WTC11 (cell line): ENCODE results near the gene PHACTR3. TPM values are rescaled to one million over a fixed set of nuclear protein-coding genes. Genes with fewer than 3 reads are reported as not detected.

ENCODE experiments used
- ATAC-seq: fragments of 200-7000 bp; cut with Tn5 transposase; 2 replicates; pipeline ENCODE4 v1.10.0; 2021; ENCODE audit warnings: mild to moderate bottlenecking, moderate library complexity
- CTCF ChIA-PET: fragments of 300-600 bp; sonication (Branson Sonifier 250); formaldehyde crosslinking; loops from one replicate; lab custom pipeline; 2021; ENCODE audit warnings: antibody characterized with exemption; lab: Charles Lee
- POLR2A ChIA-PET: fragments of 350-600 bp; sonication (Branson Sonifier 250); formaldehyde crosslinking; loops from one replicate; lab custom pipeline; 2021; ENCODE audit warnings: antibody characterized with exemption; lab: Charles Lee
- DNase-seq: peaks from one replicate; pipeline ENCODE4 v3.0.0; 2021; ENCODE audit warnings: low spot score
- H3K27ac Mint-ChIP-seq: 2 replicates; pipeline ENCODE4 v1.8.0; 2021; ENCODE audit warnings: mixed read lengths
- H3K27me3 Mint-ChIP-seq: 2 replicates; pipeline ENCODE4 v1.8.0; 2021; ENCODE audit warnings: low read depth, mild to moderate bottlenecking, moderate library complexity, mixed read lengths
- H3K36me3 Mint-ChIP-seq: 2 replicates; pipeline ENCODE4 v1.8.0; 2021; ENCODE audit warnings: mixed read lengths
- H3K4me1 Mint-ChIP-seq: 2 replicates; pipeline ENCODE4 v1.8.0; 2022; ENCODE audit warnings: mixed read lengths
- H3K4me3 Mint-ChIP-seq: 2 replicates; pipeline ENCODE4 v1.8.0; 2021; ENCODE audit warnings: mild to moderate bottlenecking, moderate library complexity, mixed read lengths
- H3K9me3 Mint-ChIP-seq: 2 replicates; pipeline ENCODE4 v1.8.0; 2021; ENCODE audit warnings: mixed read lengths
- ELF4 ChIP-seq: sonication (generic); formaldehyde crosslinking; IDR thresholded peaks from 2 replicates; pipeline ENCODE4 v1.8.1; 2022; ENCODE audit warnings: low read depth, mild to moderate bottlenecking, moderate library complexity, missing genetic modification reagents
- NR2C2 ChIP-seq: sonication (generic); formaldehyde crosslinking; IDR thresholded peaks from 2 replicates; pipeline ENCODE4 v1.8.0; 2022; ENCODE audit warnings: mild to moderate bottlenecking, missing genetic modification reagents
- OVOL2 ChIP-seq: fragments of 250-450 bp; sonication (Bioruptor Pico); IDR thresholded peaks from 2 replicates; pipeline ENCODE4 v1.9.0; 2021; ENCODE audit warnings: mild to moderate bottlenecking, borderline replicate concordance
- SOX15 ChIP-seq: fragments of 250-450 bp; sonication (Bioruptor Pico); IDR thresholded peaks from 2 replicates; pipeline ENCODE4 v1.9.0; 2021; ENCODE audit warnings: mild to moderate bottlenecking
- ZNF121 ChIP-seq: sonication (generic); formaldehyde crosslinking; IDR thresholded peaks from 2 replicates; pipeline ENCODE4 v1.8.0; 2023; ENCODE audit warnings: missing genetic modification reagents
- ZNF232 ChIP-seq: sonication (generic); formaldehyde crosslinking; IDR thresholded peaks from 2 replicates; pipeline ENCODE4 v1.8.0; 2022; ENCODE audit warnings: mild to moderate bottlenecking, missing genetic modification reagents
- total RNA-seq: library from RNA; stranded (reverse); gene quantifications from 3 replicates; pipeline ENCODE4 v1.2.3, GENCODE V29; 2021
- TF ChIP-seq, protein P1 (sequence below): fragments of 250-450 bp; sonication (Bioruptor Pico); IDR thresholded peaks from 2 replicates; pipeline ENCODE4 v1.9.0; 2021; ENCODE audit warnings: mild to moderate bottlenecking
- TF ChIP-seq, protein P2 (sequence below): sonication (generic); formaldehyde crosslinking; IDR thresholded peaks from 2 replicates; pipeline ENCODE4 v1.8.0; 2023; ENCODE audit warnings: mild to moderate bottlenecking, missing genetic modification reagents
- TF ChIP-seq, protein P3 (sequence below): sonication (generic); formaldehyde crosslinking; IDR thresholded peaks from 2 replicates; pipeline ENCODE4 v1.8.0; 2022; ENCODE audit warnings: missing genetic modification reagents
- TF ChIP-seq, protein P4 (sequence below): sonication (generic); formaldehyde crosslinking; IDR thresholded peaks from 2 replicates; pipeline ENCODE4 v1.8.1; 2022; ENCODE audit warnings: mild to moderate bottlenecking, missing genetic modification reagents, moderate library complexity, borderline replicate concordance
- TF ChIP-seq, protein P5 (sequence below): sonication (generic); formaldehyde crosslinking; IDR thresholded peaks from 2 replicates; pipeline ENCODE4 v1.8.1; 2023; ENCODE audit warnings: mild to moderate bottlenecking, missing genetic modification reagents, moderate library complexity
- TF ChIP-seq, protein P6 (sequence below): sonication (generic); formaldehyde crosslinking; IDR thresholded peaks from 2 replicates; pipeline ENCODE4 v1.8.0; 2023; ENCODE audit warnings: missing genetic modification reagents
- TF ChIP-seq, protein P7 (sequence below): fragments of 250-450 bp; sonication (Bioruptor Pico); IDR thresholded peaks from 2 replicates; pipeline ENCODE4 v1.9.0; 2021; ENCODE audit warnings: moderate library complexity, mild to moderate bottlenecking, inconsistent platforms, borderline replicate concordance
- TF ChIP-seq, protein P8 (sequence below): fragments of 250-450 bp; sonication (Bioruptor Pico); IDR thresholded peaks from 2 replicates; pipeline ENCODE4 v1.8.0; 2021; ENCODE audit warnings: mild to moderate bottlenecking

Gene PHACTR3
- total RNA-seq, 1 experiment from 2014 or later = 0.28 TPM

DNA sequence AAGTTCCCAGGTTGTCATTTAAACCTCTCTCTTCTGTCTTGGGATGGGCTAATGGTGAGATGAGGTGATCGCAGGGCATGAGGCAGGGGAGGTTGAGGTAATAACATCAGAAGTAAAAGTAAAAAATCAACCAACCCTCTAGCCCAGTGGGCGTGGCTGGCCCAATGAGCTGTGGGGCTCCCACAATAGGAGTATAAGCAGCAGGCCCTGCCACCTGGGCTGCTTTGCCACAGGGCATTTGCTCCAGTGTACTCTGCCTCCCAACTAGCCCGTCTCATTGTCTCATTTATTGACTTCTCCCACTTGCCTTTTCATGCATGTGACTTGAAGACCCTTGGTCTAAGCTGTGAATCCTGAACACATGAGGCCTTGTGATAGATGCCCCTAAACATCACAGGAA lies 62.8 kb downstream of the PHACTR3 start:
- TF ChIP-seq, protein P1, sequence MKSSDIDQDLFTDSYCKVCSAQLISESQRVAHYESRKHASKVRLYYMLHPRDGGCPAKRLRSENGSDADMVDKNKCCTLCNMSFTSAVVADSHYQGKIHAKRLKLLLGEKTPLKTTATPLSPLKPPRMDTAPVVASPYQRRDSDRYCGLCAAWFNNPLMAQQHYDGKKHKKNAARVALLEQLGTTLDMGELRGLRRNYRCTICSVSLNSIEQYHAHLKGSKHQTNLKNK (CRISPR knock-in tag) = no peak
- TF ChIP-seq, all 79 proteins: peak for 0
- no peaks in the 10 kb centered on the region for H3K9me3 Mint-ChIP-seq
- H3K27ac Mint-ChIP-seq = no peak overlapping the region
- ChIA-PET CTCF (no interaction called here), POLR2A (no interaction called here)
- ATAC-seq (no peak), DNase-seq (no peak)
- 0 out of 2 replicates have a peak, but pooled peaks cover 2% of the 10 kb centered on the region for H3K4me1 Mint-ChIP-seq
- peaks cover 3% of the 10 kb centered on the region; the same call in 1 of the 2 replicates for H3K36me3 Mint-ChIP-seq
- peaks cover 49% of the 10 kb centered on the region for H3K27me3 Mint-ChIP-seq
- H3K4me3 Mint-ChIP-seq = no peak overlapping the region

DNA sequence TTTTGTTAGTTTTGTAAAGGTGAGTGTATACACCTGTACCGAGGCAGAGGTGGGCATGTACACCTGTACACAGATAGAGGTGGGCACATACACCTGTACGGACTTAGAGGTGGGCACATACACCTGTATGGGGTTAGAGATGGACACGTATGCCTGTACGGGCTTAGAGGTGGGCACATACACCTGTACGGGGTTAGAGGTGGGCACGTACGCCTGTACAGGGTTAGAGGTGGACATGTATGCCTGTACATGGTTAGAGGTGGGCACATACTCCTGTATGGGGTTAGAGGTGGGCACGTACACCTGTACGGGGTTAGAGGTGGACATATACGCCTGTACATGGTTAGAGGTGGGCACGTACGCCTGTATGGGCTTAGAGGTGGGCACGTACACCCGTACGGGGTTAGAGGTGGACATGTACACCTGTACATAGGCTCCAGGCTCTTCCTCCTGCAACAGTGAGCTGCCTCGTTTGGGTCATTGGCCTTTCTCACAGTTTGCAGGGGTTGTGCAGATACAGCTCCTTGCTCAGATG lies 63.7 kb downstream of the PHACTR3 start:
- no peaks in the 10 kb centered on the region for H3K9me3 Mint-ChIP-seq
- 0 out of 2 replicates have a peak, but pooled peaks cover 2% of the 10 kb centered on the region for H3K4me1 Mint-ChIP-seq
- no peak for ATAC-seq
- peaks cover 3% of the 10 kb centered on the region; the same call in 1 of the 2 replicates for H3K36me3 Mint-ChIP-seq
- no peak overlapping the region for H3K4me3 Mint-ChIP-seq
- ChIA-PET CTCF (no interaction called here), POLR2A (no interaction called here)
- H3K27ac Mint-ChIP-seq = no peak overlapping the region
- no peak for DNase-seq
- H3K27me3 Mint-ChIP-seq = peaks cover 43% of the 10 kb centered on the region
- TF ChIP-seq, protein P2, sequence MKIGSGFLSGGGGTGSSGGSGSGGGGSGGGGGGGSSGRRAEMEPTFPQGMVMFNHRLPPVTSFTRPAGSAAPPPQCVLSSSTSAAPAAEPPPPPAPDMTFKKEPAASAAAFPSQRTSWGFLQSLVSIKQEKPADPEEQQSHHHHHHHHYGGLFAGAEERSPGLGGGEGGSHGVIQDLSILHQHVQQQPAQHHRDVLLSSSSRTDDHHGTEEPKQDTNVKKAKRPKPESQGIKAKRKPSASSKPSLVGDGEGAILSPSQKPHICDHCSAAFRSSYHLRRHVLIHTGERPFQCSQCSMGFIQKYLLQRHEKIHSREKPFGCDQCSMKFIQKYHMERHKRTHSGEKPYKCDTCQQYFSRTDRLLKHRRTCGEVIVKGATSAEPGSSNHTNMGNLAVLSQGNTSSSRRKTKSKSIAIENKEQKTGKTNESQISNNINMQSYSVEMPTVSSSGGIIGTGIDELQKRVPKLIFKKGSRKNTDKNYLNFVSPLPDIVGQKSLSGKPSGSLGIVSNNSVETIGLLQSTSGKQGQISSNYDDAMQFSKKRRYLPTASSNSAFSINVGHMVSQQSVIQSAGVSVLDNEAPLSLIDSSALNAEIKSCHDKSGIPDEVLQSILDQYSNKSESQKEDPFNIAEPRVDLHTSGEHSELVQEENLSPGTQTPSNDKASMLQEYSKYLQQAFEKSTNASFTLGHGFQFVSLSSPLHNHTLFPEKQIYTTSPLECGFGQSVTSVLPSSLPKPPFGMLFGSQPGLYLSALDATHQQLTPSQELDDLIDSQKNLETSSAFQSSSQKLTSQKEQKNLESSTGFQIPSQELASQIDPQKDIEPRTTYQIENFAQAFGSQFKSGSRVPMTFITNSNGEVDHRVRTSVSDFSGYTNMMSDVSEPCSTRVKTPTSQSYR (CRISPR knock-in tag) = no peak
- TF ChIP-seq NR2C2 (no peak), ELF4 (CRISPR knock-in tag) (no peak), ZNF232 (CRISPR knock-in tag) (no peak), ZNF121 (CRISPR knock-in tag) (no peak), OVOL2 (no peak), SOX15 (CRISPR knock-in tag) (no peak)
- TF ChIP-seq, protein P3, sequence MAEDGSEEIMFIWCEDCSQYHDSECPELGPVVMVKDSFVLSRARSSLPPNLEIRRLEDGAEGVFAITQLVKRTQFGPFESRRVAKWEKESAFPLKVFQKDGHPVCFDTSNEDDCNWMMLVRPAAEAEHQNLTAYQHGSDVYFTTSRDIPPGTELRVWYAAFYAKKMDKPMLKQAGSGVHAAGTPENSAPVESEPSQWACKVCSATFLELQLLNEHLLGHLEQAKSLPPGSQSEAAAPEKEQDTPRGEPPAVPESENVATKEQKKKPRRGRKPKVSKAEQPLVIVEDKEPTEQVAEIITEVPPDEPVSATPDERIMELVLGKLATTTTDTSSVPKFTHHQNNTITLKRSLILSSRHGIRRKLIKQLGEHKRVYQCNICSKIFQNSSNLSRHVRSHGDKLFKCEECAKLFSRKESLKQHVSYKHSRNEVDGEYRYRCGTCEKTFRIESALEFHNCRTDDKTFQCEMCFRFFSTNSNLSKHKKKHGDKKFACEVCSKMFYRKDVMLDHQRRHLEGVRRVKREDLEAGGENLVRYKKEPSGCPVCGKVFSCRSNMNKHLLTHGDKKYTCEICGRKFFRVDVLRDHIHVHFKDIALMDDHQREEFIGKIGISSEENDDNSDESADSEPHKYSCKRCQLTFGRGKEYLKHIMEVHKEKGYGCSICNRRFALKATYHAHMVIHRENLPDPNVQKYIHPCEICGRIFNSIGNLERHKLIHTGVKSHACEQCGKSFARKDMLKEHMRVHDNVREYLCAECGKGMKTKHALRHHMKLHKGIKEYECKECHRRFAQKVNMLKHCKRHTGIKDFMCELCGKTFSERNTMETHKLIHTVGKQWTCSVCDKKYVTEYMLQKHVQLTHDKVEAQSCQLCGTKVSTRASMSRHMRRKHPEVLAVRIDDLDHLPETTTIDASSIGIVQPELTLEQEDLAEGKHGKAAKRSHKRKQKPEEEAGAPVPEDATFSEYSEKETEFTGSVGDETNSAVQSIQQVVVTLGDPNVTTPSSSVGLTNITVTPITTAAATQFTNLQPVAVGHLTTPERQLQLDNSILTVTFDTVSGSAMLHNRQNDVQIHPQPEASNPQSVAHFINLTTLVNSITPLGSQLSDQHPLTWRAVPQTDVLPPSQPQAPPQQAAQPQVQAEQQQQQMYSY (CRISPR knock-in tag) = no peak
- TF ChIP-seq, protein P4, sequence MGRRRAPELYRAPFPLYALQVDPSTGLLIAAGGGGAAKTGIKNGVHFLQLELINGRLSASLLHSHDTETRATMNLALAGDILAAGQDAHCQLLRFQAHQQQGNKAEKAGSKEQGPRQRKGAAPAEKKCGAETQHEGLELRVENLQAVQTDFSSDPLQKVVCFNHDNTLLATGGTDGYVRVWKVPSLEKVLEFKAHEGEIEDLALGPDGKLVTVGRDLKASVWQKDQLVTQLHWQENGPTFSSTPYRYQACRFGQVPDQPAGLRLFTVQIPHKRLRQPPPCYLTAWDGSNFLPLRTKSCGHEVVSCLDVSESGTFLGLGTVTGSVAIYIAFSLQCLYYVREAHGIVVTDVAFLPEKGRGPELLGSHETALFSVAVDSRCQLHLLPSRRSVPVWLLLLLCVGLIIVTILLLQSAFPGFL (CRISPR knock-in tag) = no peak
- TF ChIP-seq, protein P5, sequence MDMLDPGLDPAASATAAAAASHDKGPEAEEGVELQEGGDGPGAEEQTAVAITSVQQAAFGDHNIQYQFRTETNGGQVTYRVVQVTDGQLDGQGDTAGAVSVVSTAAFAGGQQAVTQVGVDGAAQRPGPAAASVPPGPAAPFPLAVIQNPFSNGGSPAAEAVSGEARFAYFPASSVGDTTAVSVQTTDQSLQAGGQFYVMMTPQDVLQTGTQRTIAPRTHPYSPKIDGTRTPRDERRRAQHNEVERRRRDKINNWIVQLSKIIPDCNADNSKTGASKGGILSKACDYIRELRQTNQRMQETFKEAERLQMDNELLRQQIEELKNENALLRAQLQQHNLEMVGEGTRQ = no peak
- TF ChIP-seq, protein P6, sequence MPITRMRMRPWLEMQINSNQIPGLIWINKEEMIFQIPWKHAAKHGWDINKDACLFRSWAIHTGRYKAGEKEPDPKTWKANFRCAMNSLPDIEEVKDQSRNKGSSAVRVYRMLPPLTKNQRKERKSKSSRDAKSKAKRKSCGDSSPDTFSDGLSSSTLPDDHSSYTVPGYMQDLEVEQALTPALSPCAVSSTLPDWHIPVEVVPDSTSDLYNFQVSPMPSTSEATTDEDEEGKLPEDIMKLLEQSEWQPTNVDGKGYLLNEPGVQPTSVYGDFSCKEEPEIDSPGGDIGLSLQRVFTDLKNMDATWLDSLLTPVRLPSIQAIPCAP (CRISPR knock-in tag) = no peak
- TF ChIP-seq, protein P7, sequence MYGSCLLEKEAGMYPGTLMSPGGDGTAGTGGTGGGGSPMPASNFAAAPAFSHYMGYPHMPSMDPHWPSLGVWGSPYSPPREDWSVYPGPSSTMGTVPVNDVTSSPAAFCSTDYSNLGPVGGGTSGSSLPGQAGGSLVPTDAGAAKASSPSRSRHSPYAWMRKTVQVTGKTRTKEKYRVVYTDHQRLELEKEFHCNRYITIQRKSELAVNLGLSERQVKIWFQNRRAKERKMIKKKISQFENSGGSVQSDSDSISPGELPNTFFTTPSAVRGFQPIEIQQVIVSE (CRISPR knock-in tag) = no peak
- TF ChIP-seq, protein P8, sequence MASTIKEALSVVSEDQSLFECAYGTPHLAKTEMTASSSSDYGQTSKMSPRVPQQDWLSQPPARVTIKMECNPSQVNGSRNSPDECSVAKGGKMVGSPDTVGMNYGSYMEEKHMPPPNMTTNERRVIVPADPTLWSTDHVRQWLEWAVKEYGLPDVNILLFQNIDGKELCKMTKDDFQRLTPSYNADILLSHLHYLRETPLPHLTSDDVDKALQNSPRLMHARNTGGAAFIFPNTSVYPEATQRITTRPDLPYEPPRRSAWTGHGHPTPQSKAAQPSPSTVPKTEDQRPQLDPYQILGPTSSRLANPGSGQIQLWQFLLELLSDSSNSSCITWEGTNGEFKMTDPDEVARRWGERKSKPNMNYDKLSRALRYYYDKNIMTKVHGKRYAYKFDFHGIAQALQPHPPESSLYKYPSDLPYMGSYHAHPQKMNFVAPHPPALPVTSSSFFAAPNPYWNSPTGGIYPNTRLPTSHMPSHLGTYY (CRISPR knock-in tag) = no peak
